ENCODE measurements around the gene TTLL11.

The TTLL11 gene

DNA sequence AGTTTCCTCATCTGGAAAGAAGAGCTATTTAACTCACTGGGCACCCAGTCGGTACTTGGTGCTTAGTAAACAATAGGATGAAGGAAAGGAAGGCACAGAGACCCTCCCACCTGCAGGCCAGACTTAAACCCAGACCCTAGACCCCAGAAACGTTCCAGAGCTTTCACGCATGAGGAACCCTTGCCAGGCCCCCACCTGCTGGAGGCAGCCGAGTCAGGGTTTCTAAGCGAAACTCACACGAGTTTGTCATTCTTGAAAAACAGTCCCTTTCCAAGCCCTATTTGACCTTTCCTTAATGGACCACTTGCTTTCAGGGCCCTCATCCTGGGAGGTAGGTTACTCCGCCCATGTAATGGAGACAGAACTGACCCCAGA, 35.8 kb upstream of the TTLL11 start:
- Mint-ChIP-seq H3K36me3 (no peaks in the 10 kb centered on the region), H3K4me1 (peaks cover 18% of the 10 kb centered on the region), H3K4me3 (no peak overlapping the region), H3K9me3 (no peaks in the 10 kb centered on the region), H3K27ac (no peak overlapping the region), H3K27me3 (peaks cover 84% of the 10 kb centered on the region)
- no peak for DNase-seq
- CTCF ChIA-PET, result interaction anchor here (11.2 to 17.1 kb wide), 2 partner anchors 32 to 223 kb away, joined by 248 to 303 read pairs; no protein-coding TSS in a partner anchor

GRCh38 chr9:122128007-122128968, 35.2 kb upstream of the TTLL11 start:
- CTCF ChIA-PET, result interaction anchor here (1.5 to 17.1 kb wide), 3 partner anchors 14 to 224 kb away, joined by 5 to 303 read pairs (median 248); no protein-coding TSS in a partner anchor
- H3K27ac Mint-ChIP-seq, result no peak overlapping the region
- H3K9me3 Mint-ChIP-seq, result no peaks in the 10 kb centered on the region
- peaks cover 88% of the 10 kb centered on the region for H3K27me3 Mint-ChIP-seq
- DNase-seq, result no peak
- H3K36me3 Mint-ChIP-seq, result no peaks in the 10 kb centered on the region
- no peak overlapping the region for H3K4me3 Mint-ChIP-seq
- peaks cover 18% of the 10 kb centered on the region for H3K4me1 Mint-ChIP-seq

DNA sequence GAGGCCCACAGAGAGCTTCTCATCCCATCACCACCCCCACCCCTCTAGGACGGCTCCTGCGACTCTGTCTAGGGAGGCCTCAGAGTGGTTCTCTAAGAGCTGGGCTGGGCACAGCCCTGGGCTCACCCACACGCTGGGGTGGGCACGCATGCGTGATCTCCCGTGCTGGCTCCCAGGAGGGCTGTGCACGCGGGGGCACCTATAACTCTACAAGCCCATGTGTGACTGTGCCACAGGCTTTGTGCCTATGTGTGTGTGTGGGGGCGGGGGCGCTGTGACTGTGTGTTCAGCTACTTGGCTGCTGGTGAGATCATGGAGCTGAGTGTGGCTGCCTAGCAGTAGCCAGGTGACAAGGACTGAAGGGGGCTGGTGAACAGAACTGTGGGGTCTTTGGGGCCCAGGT, 34.3 kb upstream of the TTLL11 start:
- no peak for DNase-seq
- Mint-ChIP-seq H3K9me3 (no peaks in the 10 kb centered on the region), H3K36me3 (no peaks in the 10 kb centered on the region), H3K4me1 (peaks cover 18% of the 10 kb centered on the region), H3K4me3 (no peak overlapping the region), H3K27me3 (peaks cover 91% of the 10 kb centered on the region), H3K27ac (no peak overlapping the region)
- CTCF ChIA-PET, result interaction anchor here (1.5 to 17.1 kb wide), 4 partner anchors 15 to 225 kb away, joined by 3 to 303 read pairs (median 126); no protein-coding TSS in a partner anchor

DNA sequence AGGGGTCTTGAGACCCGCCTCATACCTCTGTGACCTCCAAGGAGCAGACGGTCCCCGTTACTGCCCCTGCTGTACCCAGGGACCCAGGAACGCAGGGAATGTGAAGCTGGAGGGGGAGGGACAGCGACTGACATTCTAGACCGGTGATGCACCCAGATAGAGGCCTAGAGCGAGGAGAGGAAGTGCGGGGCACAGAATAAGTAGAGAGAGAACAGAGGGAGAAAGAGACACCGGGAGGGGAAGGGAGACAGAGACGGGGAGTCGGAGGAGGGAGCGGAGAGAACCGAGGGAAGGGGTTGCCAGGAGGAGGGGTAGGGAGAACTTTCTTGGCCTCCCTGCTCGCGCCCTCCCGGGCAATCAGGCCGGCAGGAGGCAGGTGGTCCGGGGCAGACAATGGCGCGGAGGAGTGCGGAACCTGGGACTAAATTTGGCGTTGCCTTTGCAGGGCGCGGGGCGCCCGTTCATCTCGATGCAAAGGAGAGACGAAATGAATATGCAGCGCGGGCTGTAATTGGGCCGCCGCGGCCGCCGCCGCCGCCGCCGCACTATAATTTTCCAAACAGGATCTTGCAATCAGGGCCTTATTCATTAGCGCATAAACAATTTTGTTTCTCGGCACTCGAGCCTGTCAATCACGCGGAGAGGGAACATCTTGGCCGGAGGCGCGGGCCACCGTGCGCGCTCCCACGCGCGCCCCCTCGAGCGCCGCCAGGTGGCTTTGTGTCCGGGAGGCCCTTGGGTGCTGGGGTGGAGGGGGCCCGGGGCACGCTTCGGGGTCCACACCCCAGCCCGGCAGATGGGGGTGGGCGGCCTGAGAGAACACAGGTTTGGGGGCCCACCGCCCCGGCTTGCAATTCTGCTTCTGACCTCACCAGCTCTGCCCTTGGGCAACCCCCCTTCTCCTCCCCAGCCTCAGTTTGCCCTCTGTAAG, 33.5 kb upstream of the TTLL11 start:
- Mint-ChIP-seq H3K4me1 (peaks cover 18% of the 10 kb centered on the region), H3K27ac (no peak overlapping the region), H3K27me3 (peaks cover 83% of the 10 kb centered on the region), H3K36me3 (no peaks in the 10 kb centered on the region), H3K4me3 (peak overlapping the region; percentile 22), H3K9me3 (no peaks in the 10 kb centered on the region)
- DNase-seq, result no peak
- CTCF ChIA-PET, result interaction anchor here (0.7 to 17.1 kb wide), 13 partner anchors 16 to 327 kb away, joined by 3 to 303 read pairs (median 5); no protein-coding TSS in a partner anchor

- Mint-ChIP-seq H3K27me3 (peaks cover 75% of the 10 kb centered on the region), H3K36me3 (no peaks in the 10 kb centered on the region), H3K4me1 (peaks cover 18% of the 10 kb centered on the region), H3K4me3 (no peak overlapping the region), H3K9me3 (no peaks in the 10 kb centered on the region), H3K27ac (no peak overlapping the region)
- no peak for DNase-seq
- CTCF ChIA-PET, result interaction anchor here (0.7 to 17.1 kb wide), 28 partner anchors 10 to 687 kb away, joined by 3 to 303 read pairs (median 6); no protein-coding TSS in a partner anchor
Measured at GRCh38 chr9:122125509-122126330, 32.6 kb upstream of the TTLL11 start.

DNA sequence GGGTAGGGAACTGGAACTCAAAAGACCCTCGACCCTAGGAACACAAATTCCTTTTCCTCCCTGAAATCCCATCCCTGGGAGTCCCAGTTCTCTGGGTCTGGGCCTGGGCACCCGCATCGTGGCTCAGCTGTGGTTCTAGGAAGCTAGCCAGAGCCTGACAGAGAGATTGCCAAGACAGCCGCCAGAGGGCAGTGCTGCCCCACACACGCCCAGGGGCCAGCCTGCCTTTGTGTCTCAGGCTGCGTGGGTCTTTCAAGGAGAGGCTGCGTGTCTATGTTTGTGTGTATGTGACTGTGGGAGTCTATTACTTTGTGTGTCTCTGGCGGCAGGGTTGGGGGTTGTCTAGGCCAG, 32.0 kb upstream of the TTLL11 start:
- peaks cover 18% of the 10 kb centered on the region for H3K4me1 Mint-ChIP-seq
- peaks cover 71% of the 10 kb centered on the region for H3K27me3 Mint-ChIP-seq
- CTCF ChIA-PET, result interaction anchor here (0.6 to 17.1 kb wide), 34 partner anchors 9 to 687 kb away, joined by 3 to 303 read pairs (median 4); partner anchors contain the start of genes MRRF, PTGS1 and RBM18
- no peaks in the 10 kb centered on the region for H3K36me3 Mint-ChIP-seq
- no peak overlapping the region for H3K27ac Mint-ChIP-seq
- no peak overlapping the region for H3K4me3 Mint-ChIP-seq
- peak; percentile 84 for DNase-seq
- no peaks in the 10 kb centered on the region for H3K9me3 Mint-ChIP-seq

- Mint-ChIP-seq H3K4me1 (peaks cover 18% of the 10 kb centered on the region), H3K27ac (no peak overlapping the region), H3K4me3 (no peak overlapping the region), H3K9me3 (no peaks in the 10 kb centered on the region), H3K36me3 (no peaks in the 10 kb centered on the region), H3K27me3 (peaks cover 70% of the 10 kb centered on the region)
- CTCF ChIA-PET, result interaction anchor here (0.6 to 17.1 kb wide), 35 partner anchors 8 to 1119 kb away, joined by 3 to 303 read pairs (median 4); partner anchors contain the start of genes MRRF, PTGS1 and RBM18
- DNase-seq, result no peak
Measured at GRCh38 chr9:122124528-122124927, 31.4 kb upstream of the TTLL11 start.

DNA sequence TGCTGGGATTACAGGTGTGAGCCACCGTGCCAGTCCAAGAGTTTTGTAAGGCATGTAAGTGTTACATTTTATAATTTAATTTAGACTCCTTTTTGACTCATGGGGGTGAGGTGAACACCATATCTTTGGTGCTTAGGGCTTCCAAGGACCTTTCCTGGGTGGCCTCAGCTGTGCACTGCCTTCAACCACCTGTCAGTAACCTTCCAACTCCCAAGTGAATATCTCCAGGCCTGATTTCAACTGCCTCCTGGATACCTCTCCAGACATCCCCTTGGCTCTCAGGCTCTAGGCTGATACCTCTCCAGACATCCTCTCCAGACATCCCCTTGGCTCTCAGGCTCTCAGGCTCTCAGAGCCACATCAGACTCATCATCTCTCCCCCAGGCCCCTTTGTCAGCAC, 30.9 kb upstream of the TTLL11 start:
- DNase-seq, result no peak
- no peaks in the 10 kb centered on the region for H3K9me3 Mint-ChIP-seq
- H3K27me3 Mint-ChIP-seq, result peaks cover 66% of the 10 kb centered on the region
- H3K4me1 Mint-ChIP-seq, result peaks cover 18% of the 10 kb centered on the region
- CTCF ChIA-PET, result interaction anchor here (0.9 to 17.1 kb wide), 19 partner anchors 8 to 686 kb away, joined by 3 to 303 read pairs (median 9); no protein-coding TSS in a partner anchor
- H3K4me3 Mint-ChIP-seq, result no peak overlapping the region
- no peak overlapping the region for H3K27ac Mint-ChIP-seq
- no peaks in the 10 kb centered on the region for H3K36me3 Mint-ChIP-seq

- H3K27me3 Mint-ChIP-seq, result peaks cover 56% of the 10 kb centered on the region
- H3K4me1 Mint-ChIP-seq, result peaks cover 18% of the 10 kb centered on the region
- H3K36me3 Mint-ChIP-seq, result no peaks in the 10 kb centered on the region
- CTCF ChIA-PET, result interaction anchor here (0.7 to 17.1 kb wide), 17 partner anchors 9 to 685 kb away, joined by 3 to 303 read pairs (median 6); no protein-coding TSS in a partner anchor
- H3K9me3 Mint-ChIP-seq, result no peaks in the 10 kb centered on the region
- peak; percentile 82 for DNase-seq
- H3K27ac Mint-ChIP-seq, result no peak overlapping the region
- no peak overlapping the region for H3K4me3 Mint-ChIP-seq
Measured at GRCh38 chr9:122122903-122123632, 30.0 kb upstream of the TTLL11 start.

DNA sequence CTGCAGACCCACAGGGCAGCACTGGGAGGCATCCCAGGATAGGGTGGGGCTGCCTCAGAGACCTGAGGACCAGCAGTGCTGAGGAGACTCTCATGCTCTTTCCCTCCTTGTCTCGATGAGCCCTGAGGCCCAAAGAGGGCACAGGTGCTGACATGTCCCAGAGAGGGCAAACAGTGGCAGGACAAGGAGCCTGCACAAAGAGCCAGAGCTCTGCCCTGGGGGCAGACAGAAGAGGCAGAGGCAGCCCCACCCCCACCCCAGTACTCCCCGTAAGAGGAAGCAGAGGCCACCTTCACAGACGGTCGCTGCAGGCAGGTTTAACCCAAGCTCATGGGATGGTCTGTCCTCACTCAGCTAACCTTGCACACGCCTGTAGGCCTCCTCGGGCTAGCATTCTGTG, 29.4 kb upstream of the TTLL11 start:
- H3K36me3 Mint-ChIP-seq, result no peaks in the 10 kb centered on the region
- peaks cover 16% of the 10 kb centered on the region for H3K4me1 Mint-ChIP-seq
- no peak for DNase-seq
- H3K9me3 Mint-ChIP-seq, result no peaks in the 10 kb centered on the region
- CTCF ChIA-PET, result interaction anchor here (0.7 to 17.1 kb wide), 15 partner anchors 10 to 686 kb away, joined by 3 to 303 read pairs (median 6); no protein-coding TSS in a partner anchor
- no peak overlapping the region for H3K4me3 Mint-ChIP-seq
- H3K27ac Mint-ChIP-seq, result no peak overlapping the region
- peaks cover 50% of the 10 kb centered on the region for H3K27me3 Mint-ChIP-seq

DNA sequence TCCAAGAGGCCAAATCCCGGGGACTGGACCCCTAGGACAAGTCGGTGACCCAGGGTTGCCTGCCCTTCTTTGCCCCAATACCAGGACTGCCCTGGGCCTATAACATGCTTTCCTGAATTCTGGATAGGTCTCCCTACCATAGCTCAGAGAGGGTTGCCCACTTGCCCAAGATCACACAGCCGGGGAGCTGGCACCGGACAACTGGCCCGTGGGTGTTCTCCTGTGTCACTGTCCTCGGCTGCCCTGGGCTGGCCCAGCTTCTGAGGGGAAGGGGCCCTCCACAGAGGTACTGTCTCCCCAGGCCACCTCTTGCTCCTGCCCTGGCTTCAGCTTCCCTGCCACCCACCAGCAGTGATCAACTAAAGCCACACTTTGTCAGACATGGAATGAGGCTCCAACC, 28.8 kb upstream of the TTLL11 start:
- no peaks in the 10 kb centered on the region for H3K36me3 Mint-ChIP-seq
- CTCF ChIA-PET, result interaction anchor here (0.7 to 17.1 kb wide), 17 partner anchors 9 to 1227 kb away, joined by 3 to 303 read pairs (median 5); no protein-coding TSS in a partner anchor
- H3K4me1 Mint-ChIP-seq, result peaks cover 14% of the 10 kb centered on the region
- DNase-seq, result no peak
- H3K9me3 Mint-ChIP-seq, result no peaks in the 10 kb centered on the region
- no peak overlapping the region for H3K4me3 Mint-ChIP-seq
- H3K27ac Mint-ChIP-seq, result no peak overlapping the region
- peaks cover 45% of the 10 kb centered on the region for H3K27me3 Mint-ChIP-seq

- Mint-ChIP-seq H3K4me3 (no peak overlapping the region), H3K36me3 (no peaks in the 10 kb centered on the region), H3K27me3 (peaks cover 39% of the 10 kb centered on the region), H3K27ac (no peak overlapping the region), H3K9me3 (no peaks in the 10 kb centered on the region), H3K4me1 (peaks cover 10% of the 10 kb centered on the region)
- DNase-seq, result no peak
- CTCF ChIA-PET, result interaction anchor here (0.8 to 17.1 kb wide), 12 partner anchors 9 to 1228 kb away, joined by 3 to 303 read pairs (median 4); no protein-coding TSS in a partner anchor
Measured at GRCh38 chr9:122121391-122121790, 28.3 kb upstream of the TTLL11 start.

Data from activated naive CD4-positive, alpha-beta T cell treated with anti-CD3 and anti-CD28 coated beads, Interleukin-2, amount 10 ng/mL, durations not matched to agents 7 days and 5 days (primary cell).